Hippocampal formation (tissue), 2 donors: ENCODE data around the gene MARCHF10.

Experiments used
- DNase-seq, 2 donors: peaks; one replicate each; lab custom pipeline; 2025; lab: John Stamatoyannopoulos, UW

The MARCHF10 gene

GRCh38 chr17:62821189-62822079, 13.3 kb upstream of the MARCHF10 start:
- DNase-seq, result no peak

GRCh38 chr17:62819511-62820221, 11.6 kb upstream of the MARCHF10 start:
- no peak for DNase-seq

GRCh38 chr17:62818526-62818925, 10.4 kb upstream of the MARCHF10 start:
- no peak for DNase-seq

- DNase-seq, result no peak
Observed at GRCh38 chr17:62816282-62816839, 8.2 kb upstream of the MARCHF10 start.

GRCh38 chr17:62809656-62810055, 1.5 kb upstream of the MARCHF10 start:
- no peak for DNase-seq

GRCh38 chr17:62808576-62808970, 459 bp upstream of the MARCHF10 start:
- DNase-seq, result no peak

- DNase-seq, result no peak
Observed at GRCh38 chr17:62805234-62805633, 2.9 kb downstream of the MARCHF10 start.

GRCh38 chr17:62804822-62805221, 3.3 kb downstream of the MARCHF10 start:
- DNase-seq, result no peak

GRCh38 chr17:62804025-62804424, 4.1 kb downstream of the MARCHF10 start:
- DNase-seq, result no peak

GRCh38 chr17:62802561-62803205, 5.4 kb downstream of the MARCHF10 start:
- no peak for DNase-seq

GRCh38 chr17:62801553-62802114, 6.5 kb downstream of the MARCHF10 start:
- no peak for DNase-seq

- DNase-seq, result no peak
Observed at GRCh38 chr17:62800585-62800984, 7.5 kb downstream of the MARCHF10 start.

GRCh38 chr17:62797959-62798358, 10.2 kb downstream of the MARCHF10 start:
- no peak for DNase-seq

GRCh38 chr17:62796291-62796690, 11.8 kb downstream of the MARCHF10 start:
- DNase-seq, result no peak

- DNase-seq, result no peak
Observed at GRCh38 chr17:62794666-62794971, 13.5 kb downstream of the MARCHF10 start.

GRCh38 chr17:62793919-62794665, 14.0 kb downstream of the MARCHF10 start:
- no peak for DNase-seq

- no peak for DNase-seq
Observed at GRCh38 chr17:62792447-62792800, 15.7 kb downstream of the MARCHF10 start.

- no peak for DNase-seq
Observed at GRCh38 chr17:62791767-62792446, 16.2 kb downstream of the MARCHF10 start.

- no peak for DNase-seq
Observed at GRCh38 chr17:62791235-62791734, 16.8 kb downstream of the MARCHF10 start.

GRCh38 chr17:62790564-62790986, 17.5 kb downstream of the MARCHF10 start:
- DNase-seq, result no peak

- no peak for DNase-seq
Observed at GRCh38 chr17:62787366-62787765, 20.7 kb downstream of the MARCHF10 start.
